Caki2 (cell line): ENCODE results near the gene SOCS3. TPM values are rescaled to one million over a fixed set of nuclear protein-coding genes. Genes with fewer than 3 reads are reported as not detected.
A peak's percentile ranks its signal among the peaks of the same experiment; 100 is the strongest.

ENCODE experiments used
- DNase-seq: peaks from one replicate; pipeline ENCODE4 v3.0.0-alpha.2; 2015; ENCODE audit warnings: low read depth
- in situ Hi-C: cut with HindIII; loops from 2 replicates; pipeline ENCODE4 v1.10.0; 2016; ENCODE audit warnings: low sequenced_read_pairs, low pct_unique_long_range_greater_than_20kb, mixed read lengths
- total RNA-seq: library from RNA; depleted of rRNA; stranded (reverse); fragments of >200 nt; shearing (Covaris generic); gene quantifications from 2 replicates; pipeline ENCODE4 v1.2.3, GENCODE V29; 2014; ENCODE audit warnings: low replicate concordance

The SOCS3 gene
- total RNA-seq, 1 experiment from 2014 or later, result 28.9 TPM

DNA sequence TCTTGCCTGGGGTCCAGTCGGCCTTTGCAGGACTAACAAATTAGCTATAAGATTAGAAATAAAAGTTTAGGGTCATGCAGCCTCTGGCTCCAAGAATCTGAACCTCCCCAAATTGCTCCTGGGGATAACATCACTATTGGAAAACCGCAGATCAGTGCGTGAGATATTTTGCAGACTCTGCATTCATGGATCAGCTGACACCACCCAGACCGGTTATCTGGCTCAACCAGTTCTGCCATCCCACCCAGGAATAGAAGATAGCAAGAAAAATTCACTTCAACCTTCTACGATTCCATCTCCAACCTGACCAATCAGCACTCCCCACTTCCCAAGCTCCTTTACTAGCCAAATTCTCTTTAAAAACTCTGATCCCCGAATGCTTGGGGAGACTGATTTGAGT, 14.3 kb upstream of the SOCS3 start:
- no peak for DNase-seq
- in situ Hi-C loops, result no loop called here

- no peak for DNase-seq
- in situ Hi-C loops, result no loop called here
Measured at GRCh38 chr17:78372841-78373240, 13.0 kb upstream of the SOCS3 start.

- DNase-seq, result no peak
- in situ Hi-C loops, result no loop called here
Measured at GRCh38 chr17:78371056-78371455, 11.2 kb upstream of the SOCS3 start.

GRCh38 chr17:78369791-78370381, 10.0 kb upstream of the SOCS3 start:
- in situ Hi-C loops, result no loop called here
- no peak for DNase-seq

GRCh38 chr17:78368854-78369495, 9.1 kb upstream of the SOCS3 start:
- in situ Hi-C loops, result no loop called here
- DNase-seq, result no peak

DNA sequence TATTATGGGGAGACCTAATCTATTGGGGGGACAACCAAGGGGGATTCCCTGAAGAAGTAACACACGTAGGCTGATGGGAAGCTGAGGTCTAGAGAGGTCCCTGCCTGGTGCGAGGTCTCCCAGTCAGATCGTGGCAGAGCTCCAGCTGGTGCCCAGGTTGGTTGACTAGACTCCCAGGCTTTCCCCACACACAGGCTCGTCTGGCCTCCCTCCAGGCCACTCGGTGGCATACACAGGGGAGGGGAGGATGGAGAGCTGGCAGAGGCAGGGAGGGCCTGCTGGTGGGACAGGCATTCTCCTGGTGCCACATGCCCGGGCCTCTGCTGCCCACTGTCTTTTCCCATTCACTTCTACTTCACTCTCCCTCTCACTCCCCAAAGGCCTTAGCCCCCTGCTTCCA, 8.5 kb upstream of the SOCS3 start:
- in situ Hi-C loops, result no loop called here
- DNase-seq, result no peak

GRCh38 chr17:78367193-78367592, 7.3 kb upstream of the SOCS3 start:
- in situ Hi-C loops, result no loop called here
- no peak for DNase-seq

GRCh38 chr17:78366109-78366848, 6.4 kb upstream of the SOCS3 start:
- in situ Hi-C loops, result no loop called here

GRCh38 chr17:78365561-78366108, 5.8 kb upstream of the SOCS3 start:
- peak; percentile 81 for DNase-seq
- in situ Hi-C loops, result no loop called here

More at GRCh38 chr17:78366109-78366848, 6.4 kb upstream of the SOCS3 start:
- no peak for DNase-seq

DNA sequence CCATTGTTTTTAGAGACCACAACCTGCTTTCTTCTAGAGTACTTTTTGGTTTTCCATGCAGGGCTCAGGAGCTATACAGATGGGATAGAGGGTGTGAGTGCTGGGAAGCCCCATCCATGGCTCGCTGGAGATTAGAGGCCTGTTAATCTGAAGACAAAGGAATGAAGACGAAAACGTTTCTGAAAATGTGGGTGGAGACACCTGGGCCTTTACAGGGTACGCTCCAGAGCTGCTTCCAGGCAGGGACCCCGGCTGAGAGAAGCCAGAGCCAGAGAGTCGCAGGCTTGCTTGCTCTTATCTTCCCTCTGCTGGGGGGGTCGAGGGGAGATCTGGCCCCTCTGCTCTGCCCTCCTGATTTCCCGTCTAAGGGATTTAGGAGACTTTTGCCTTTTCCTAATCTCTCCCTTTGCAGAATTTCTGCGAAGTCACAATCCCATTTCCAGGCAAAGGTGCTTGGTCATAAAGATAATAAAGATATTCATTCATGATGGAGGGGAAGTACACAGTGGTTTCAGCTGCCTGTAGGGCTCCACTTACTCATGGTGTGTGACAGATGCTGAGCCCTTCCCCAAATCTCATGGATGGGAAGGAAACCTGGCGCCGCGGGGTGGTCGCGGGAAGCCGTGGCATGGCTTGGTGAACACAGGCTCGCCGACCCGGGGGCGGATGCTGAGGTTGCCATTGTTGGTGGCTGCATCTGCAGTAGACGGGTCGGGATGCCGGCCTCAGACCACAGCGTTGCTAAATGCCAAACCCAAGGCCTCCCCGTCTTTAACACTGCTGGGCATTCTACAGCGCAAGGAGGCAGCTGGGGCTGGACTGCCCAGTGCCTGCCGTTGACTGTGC, 4.8 kb upstream of the SOCS3 start:
- in situ Hi-C loops, result no loop called here
- DNase-seq, result peak; percentile 65

- in situ Hi-C loops, result no loop called here
- peak; percentile 37 for DNase-seq
Measured at GRCh38 chr17:78362671-78363070, 2.8 kb upstream of the SOCS3 start.

GRCh38 chr17:78362232-78362631, 2.4 kb upstream of the SOCS3 start:
- in situ Hi-C loops, result no loop called here
- DNase-seq, result no peak

DNA sequence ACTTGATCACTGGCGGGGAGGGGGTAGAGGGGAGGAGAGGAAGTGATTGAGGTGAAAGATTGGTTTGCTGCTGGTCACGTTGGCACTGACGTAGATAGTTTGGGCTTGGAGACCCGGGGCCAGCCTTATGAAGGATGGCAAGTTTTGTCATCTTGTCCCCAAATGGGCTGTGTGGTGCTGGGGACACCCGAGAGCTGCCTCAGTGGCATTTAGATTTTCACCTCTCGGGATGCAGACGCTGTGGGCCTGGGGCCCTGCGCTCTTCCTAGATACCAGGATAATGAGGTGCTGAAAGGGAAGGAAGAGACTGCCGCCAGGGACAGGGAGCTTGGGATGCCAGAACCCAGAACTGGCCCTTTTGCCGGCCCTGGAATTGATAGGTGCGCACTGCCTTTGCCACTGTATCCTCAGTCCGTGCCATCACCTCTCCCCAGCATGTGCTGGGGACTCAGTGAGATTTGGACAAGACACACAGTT, 1.4 kb upstream of the SOCS3 start:
- no peak for DNase-seq
- in situ Hi-C loops, result no loop called here

GRCh38 chr17:78360371-78361224, 721 bp upstream of the SOCS3 start:
- peak; percentile 91 for DNase-seq
- in situ Hi-C loops, result no loop called here

DNA sequence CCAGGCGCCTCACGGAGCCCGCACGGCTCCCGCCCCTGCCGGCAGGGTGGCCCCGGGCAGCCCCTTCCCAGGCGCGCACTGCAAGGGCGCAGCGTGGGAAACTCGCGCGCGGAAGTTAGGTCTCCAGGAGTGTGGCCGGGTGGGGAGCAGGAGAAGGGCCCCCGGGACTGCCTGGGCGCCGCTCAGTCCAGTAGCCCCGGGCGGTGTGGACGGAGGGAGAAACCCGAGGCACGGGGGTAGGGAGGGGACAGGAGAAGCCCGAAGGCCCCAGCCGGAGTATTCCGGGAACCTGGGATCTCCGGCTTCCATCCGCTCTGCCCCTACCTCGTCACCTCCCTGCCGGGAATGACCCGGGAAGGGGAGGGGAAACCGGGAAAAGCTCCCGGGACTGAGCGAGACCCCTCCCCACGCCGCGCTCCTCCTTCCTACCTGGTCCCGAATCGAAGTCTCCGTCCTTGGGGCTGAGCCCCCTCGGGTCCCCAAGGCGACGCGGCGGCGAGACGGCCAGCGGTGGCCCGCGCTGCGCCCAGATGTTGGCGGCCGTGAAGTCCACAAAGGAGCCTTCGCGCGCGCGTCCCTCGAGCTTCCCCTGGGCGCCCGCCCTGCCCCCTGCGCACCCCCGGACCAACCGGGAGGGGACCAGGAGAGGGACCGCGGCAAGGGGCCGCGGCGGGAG, 418 bp downstream of the SOCS3 start:
- peak; percentile 36 for DNase-seq
- in situ Hi-C loops, result no loop called here

- in situ Hi-C loops, result no loop called here
- DNase-seq, result no peak
Measured at GRCh38 chr17:78358538-78359320, 1.1 kb downstream of the SOCS3 start.
